ENCODE data around the gene ITPKC. TPM values are rescaled to one million over a fixed set of nuclear protein-coding genes. Genes with fewer than 3 reads are reported as not detected.

Gene ITPKC
- total RNA-seq, 1 donor from 2014 or later: 6.5 TPM

GRCh38 chr19:40671404-40671803 is 45.5 kb upstream of the ITPKC start:
- Histone ChIP-seq H3F3A (ENCODE audit: low read depth) (no peaks in the 10 kb centered on the region), H3K36me3 (no peaks in the 10 kb centered on the region), H3K9me3 (ENCODE audit: low read depth) (no peaks in the 10 kb centered on the region), H3K27me3 (no peaks in the 10 kb centered on the region), H4K20me1 (ENCODE audit: low read depth) (no peaks in the 10 kb centered on the region), H3K4me3 (no peak overlapping the region), H3K79me2 (ENCODE audit: low read depth) (no peaks in the 10 kb centered on the region), H2AFZ (replicated peaks) (no peak overlapping the region), H3K4me1 (no peaks in the 10 kb centered on the region), H3K27ac (no peak overlapping the region), H3K4me2 (no peak overlapping the region), H3K9ac (no peak overlapping the region)
- Mint-ChIP-seq H3K4me3 (no peak overlapping the region), H3K27me3 (ENCODE audit: insufficient read depth, low read depth) (no peaks in the 10 kb centered on the region), H3K27ac (no peak overlapping the region), H3K36me3 (peaks cover 25% of the 10 kb centered on the region), H3K4me1 (no peaks in the 10 kb centered on the region), H3K9me3 (peaks cover 5% of the 10 kb centered on the region)
- TF ChIP-seq EZH2phosphoT487 (IDR thresholded peaks at IDR 0.05): no peak
- TF ChIP-seq EZH2 (IDR thresholded peaks at IDR 0.05): no peak
- TF ChIP-seq CTCF (IDR thresholded peaks at IDR 0.05): no peak
- no peak for DNase-seq (ENCODE audit: low spot score)

- H3K27ac Mint-ChIP-seq: no peak overlapping the region
- no peak overlapping the region for H2AFZ ChIP-seq (replicated peaks)
- H3K79me2 ChIP-seq (ENCODE audit: low read depth): no peaks in the 10 kb centered on the region
- H3K36me3 ChIP-seq: no peaks in the 10 kb centered on the region
- H3K27me3 ChIP-seq: no peaks in the 10 kb centered on the region
- no peaks in the 10 kb centered on the region for H3K9me3 ChIP-seq (ENCODE audit: low read depth)
- no peak overlapping the region for H3K4me3 ChIP-seq
- no peaks in the 10 kb centered on the region for H3F3A ChIP-seq (ENCODE audit: low read depth)
- H3K9me3 Mint-ChIP-seq: peaks cover 5% of the 10 kb centered on the region
- H4K20me1 ChIP-seq (ENCODE audit: low read depth): no peaks in the 10 kb centered on the region
- H3K4me2 ChIP-seq: no peak overlapping the region
- H3K4me1 ChIP-seq: no peaks in the 10 kb centered on the region
- peaks cover 25% of the 10 kb centered on the region for H3K36me3 Mint-ChIP-seq
- H3K4me3 Mint-ChIP-seq: no peak overlapping the region
- TF ChIP-seq CTCF (IDR thresholded peaks at IDR 0.05) (no peak), EZH2phosphoT487 (IDR thresholded peaks at IDR 0.05) (no peak), EZH2 (IDR thresholded peaks at IDR 0.05) (no peak)
- no peaks in the 10 kb centered on the region for H3K4me1 Mint-ChIP-seq
- no peaks in the 10 kb centered on the region for H3K27me3 Mint-ChIP-seq (ENCODE audit: insufficient read depth, low read depth)
- H3K27ac ChIP-seq: no peak overlapping the region
- no peak overlapping the region for H3K9ac ChIP-seq
- no peak for DNase-seq (ENCODE audit: low spot score)
Observed at GRCh38 chr19:40672038-40672437, 44.9 kb upstream of the ITPKC start.

DNA sequence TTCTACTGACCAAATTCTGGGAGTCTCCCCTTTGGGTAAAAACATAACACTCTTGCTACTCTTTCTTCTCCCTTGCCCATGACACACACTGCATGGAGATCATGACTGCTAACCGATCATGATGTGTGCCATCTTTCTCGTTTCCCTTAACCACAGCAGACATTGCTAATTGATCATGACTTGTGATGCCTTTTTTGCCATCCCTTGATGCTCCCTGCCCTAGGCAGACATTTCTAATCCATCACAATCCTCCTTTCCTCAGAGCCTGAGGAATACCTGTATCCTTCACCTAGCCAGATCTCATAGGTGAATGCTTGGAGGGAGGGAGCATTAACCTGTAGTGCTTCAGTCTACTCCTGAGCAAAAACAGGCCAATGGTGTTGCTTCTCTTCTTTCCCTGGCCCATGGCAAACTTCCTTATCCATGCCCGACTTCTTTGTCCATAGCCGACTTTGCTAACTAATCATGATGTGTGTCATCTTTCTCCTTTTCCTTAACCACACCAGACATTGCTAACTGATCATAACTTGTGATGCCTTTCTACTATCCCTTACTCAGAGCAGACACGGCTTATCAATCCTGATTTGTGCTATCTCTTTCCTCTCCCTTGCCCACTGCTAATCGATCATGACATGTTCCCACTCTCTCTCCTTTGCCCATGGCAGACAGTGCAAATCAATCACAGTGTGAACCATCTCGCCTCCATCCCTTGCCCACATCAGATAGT is 44.2 kb upstream of the ITPKC start:
- Histone ChIP-seq H3K9me3 (ENCODE audit: low read depth) (no peaks in the 10 kb centered on the region), H3F3A (ENCODE audit: low read depth) (no peaks in the 10 kb centered on the region), H3K27me3 (no peaks in the 10 kb centered on the region), H2AFZ (replicated peaks) (no peak overlapping the region), H3K9ac (no peak overlapping the region), H4K20me1 (ENCODE audit: low read depth) (no peaks in the 10 kb centered on the region), H3K79me2 (ENCODE audit: low read depth) (no peaks in the 10 kb centered on the region), H3K36me3 (no peaks in the 10 kb centered on the region), H3K4me2 (no peak overlapping the region), H3K4me3 (no peak overlapping the region), H3K4me1 (no peaks in the 10 kb centered on the region), H3K27ac (no peak overlapping the region)
- H3K27ac Mint-ChIP-seq: no peak overlapping the region
- TF ChIP-seq EZH2 (IDR thresholded peaks at IDR 0.05) (no peak), EZH2phosphoT487 (IDR thresholded peaks at IDR 0.05) (no peak), CTCF (IDR thresholded peaks at IDR 0.05) (no peak)
- DNase-seq (ENCODE audit: low spot score): no peak
- H3K4me1 Mint-ChIP-seq: no peaks in the 10 kb centered on the region
- peaks cover 5% of the 10 kb centered on the region for H3K9me3 Mint-ChIP-seq
- peaks cover 29% of the 10 kb centered on the region for H3K36me3 Mint-ChIP-seq
- H3K4me3 Mint-ChIP-seq: no peak overlapping the region
- H3K27me3 Mint-ChIP-seq (ENCODE audit: insufficient read depth, low read depth): no peaks in the 10 kb centered on the region

All from neural progenitor cell (in vitro differentiated cells).